SW 1271 (cell line): Measurements from ENCODE around the gene CCDC92.
"Not testable (repeated sequence)": the region's sequence is repeated elsewhere in the genome, so short reads cannot be mapped to it uniquely, and the experiment has no call there.

Experiments used
- DNase-seq, 2 experiments: peaks; one replicate each; lab custom pipeline; 2025; lab: John Stamatoyannopoulos, UW

The CCDC92 gene

GRCh38 chr12:123949770-123950165 is 22.9 kb downstream of the CCDC92 start:
- DNase-seq: no peak

DNA sequence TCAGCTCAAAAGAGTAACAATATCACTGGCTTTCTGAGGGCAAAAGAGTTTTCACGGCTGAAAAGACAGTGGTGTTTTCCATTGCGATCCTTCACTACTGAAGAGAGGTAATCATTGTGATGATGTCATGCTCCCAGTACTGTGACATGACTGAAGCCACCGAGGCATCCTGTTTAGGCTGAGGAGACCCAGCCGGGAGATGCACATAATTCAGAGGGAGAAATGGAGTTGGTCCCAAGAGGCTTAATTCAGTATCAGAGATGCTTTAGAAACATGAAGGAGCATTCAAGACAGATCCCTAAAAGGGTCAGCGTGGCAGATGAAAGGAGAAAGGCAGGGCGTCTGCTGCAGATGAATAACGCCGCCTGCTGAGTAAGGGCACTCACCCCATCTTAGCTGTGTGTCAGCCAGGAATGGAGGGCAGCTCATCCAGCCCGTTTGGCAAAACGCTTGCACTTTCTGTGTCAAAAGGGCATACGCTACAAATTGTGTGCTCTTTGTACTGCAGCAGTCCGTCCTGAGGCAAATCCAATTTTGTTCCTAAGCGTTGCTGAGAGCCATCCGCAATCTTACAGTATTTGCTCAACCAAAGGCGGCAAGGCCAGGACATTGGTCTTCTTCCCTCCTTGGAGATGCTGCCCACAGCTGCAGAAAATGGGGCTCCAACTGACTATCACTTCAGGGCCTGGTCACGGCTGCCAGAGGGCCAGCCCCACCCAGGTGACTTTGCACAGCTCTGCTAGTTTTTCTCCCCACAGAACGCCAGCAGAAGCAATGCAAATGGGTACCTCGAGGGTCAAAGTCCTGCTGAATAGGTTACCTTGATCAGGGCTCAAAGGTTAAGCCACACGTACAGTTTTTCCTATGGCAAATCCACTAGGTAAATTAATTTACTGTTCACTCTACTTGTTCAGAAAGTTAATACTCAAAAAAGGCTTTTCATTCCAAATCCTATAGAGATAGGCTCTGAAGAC is 23.5 kb downstream of the CCDC92 start:
- DNase-seq: no peak

GRCh38 chr12:123948401-123948795 is 24.2 kb downstream of the CCDC92 start:
- no peak for DNase-seq

DNA sequence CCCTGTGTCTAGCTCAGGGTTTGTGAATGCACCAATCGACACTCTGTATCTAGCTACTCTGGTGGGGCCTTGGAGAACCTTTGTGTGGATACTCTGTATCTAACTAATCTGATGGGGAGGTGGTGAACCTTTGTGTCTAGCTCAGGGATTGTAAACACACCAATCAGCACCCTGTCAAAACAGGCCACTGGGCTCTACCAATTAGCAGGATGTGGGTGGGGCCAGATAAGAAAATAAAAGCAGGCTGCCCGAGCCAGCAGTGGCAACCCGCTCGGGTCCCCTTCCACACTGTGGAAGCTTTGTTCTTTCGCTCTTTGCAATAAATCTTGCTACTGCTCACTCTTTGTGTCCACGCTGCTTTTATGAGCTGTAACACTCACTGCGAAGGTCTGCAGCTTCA is 25.1 kb downstream of the CCDC92 start:
- DNase-seq: not testable (repeated sequence)

DNA sequence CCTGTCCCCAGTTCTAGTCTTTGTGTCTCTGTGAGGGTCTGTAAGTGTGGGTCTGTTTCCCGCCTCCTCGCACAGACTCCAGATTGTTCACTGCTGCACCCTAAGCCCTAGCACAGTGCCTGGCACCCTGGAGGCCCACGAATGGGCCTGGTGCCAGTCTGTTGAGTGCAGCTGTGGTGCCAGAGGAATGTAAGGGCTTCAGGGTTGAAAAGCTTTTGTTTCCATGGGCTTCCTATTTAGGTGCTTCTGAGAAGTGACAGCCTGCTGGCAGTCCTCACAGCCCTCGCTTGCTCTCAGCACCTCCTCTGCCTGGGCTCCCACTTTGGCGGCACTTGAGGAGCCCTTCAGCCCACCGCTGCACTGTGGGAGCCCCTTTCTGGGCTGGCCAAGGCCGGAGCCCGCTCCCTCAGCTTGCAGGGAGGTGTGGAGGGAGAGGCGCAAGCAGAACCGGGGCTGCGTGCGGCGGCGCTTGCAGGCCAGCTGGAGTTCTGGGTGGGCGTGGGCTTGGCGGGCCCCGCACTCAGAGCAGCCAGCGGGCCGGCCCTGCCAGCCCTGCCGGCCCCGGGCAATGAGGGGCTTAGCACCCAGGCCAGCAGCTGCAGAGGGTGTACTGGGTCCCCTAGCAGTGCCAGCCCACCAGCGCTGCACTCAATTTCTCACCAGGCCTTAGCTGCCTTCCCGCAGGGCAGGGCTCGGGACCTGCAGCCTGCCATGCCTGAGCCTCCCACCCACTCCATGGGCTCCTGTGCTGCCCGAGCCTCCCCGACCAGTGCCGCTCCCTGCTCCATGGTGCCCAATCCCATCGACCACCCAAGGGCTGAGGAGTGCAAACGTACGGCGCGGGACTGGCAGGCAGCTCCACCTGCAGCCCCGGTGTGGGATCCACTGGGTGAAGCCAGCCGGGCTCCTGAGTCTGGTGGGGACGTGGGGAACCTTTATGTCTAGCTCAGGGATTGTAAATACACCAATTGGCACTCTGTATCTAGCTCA is 25.8 kb downstream of the CCDC92 start:
- DNase-seq: not testable (repeated sequence)

DNA sequence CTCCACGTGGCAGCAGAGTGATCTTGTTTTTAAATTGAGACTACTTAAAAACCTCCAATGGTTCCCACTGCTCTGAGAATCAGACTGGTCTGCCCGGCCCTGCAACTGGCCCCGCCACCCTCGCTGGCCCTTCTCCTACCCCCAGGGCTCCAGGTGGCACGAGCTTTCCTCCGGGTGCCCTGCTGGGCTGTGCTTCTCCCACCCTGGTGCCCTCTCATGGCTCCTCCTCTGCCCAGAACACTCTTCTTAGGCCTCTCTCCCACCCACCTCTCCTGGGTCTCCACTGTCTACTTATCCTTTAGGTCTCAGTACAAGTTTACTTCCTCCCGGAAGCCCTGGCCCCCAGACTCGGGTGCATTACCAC is 26.5 kb downstream of the CCDC92 start:
- no peak for DNase-seq

DNA sequence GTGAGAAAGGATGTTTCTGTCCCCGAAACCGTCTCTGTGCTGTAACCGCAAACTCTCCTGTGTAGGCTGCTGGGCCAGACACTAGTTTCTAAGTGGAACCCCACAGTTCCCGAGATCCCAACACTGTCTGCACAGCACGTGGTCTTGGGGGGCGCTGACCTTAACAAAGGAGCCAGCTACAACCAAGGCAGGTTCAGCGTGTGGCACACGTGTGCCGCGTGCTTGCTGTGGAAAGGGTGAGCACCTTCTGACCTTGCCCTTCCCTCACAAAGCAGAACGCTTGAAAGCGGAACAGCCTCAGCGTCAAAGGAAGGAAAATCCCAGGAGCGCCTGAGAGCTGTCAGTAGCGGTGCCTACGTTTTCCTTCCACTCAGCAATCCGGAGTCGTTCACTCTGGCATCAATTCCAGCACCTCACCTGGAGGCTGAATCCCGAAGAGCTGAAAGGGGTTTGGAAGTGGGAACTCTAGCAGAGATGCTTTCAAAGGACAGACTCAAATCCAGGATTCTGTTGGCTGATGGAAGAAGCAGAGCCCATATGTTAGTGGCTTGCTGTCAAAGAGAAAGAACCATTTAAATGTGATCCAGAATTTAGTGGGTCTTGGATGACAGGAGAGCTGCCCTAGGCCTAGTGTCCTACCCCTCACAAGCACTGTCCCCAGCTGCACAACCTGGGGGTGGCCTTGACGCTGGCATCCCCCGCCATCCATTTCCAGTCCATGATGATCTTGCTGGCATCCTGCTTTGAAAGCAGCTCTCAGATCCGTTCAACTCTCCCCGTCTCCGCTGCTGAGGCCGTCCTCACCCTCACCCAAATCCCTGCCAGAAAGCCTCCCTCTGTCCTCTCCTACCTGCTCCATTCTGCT is 27.1 kb downstream of the CCDC92 start:
- no peak for DNase-seq

GRCh38 chr12:123944696-123945095 is 27.9 kb downstream of the CCDC92 start:
- no peak for DNase-seq

DNA sequence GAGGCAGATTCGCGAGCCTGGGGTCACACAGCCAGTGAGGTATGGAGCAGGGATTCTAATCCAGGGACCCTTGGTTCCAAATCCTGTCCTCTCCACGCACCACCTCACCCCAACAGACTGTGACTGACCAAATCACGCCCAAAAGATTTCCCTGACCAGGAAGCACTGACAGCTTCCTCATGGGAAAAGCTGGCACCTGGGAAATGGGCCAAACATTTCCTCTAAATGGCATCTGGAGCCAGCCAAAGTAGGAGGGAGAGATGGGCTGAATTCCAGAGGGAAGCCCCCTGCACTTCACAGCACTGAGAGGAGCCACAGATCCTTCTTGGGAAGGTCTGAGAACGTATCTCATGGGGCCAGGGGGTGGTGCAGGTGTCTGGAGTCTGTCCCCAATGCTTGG is 28.8 kb downstream of the CCDC92 start:
- no peak for DNase-seq

DNA sequence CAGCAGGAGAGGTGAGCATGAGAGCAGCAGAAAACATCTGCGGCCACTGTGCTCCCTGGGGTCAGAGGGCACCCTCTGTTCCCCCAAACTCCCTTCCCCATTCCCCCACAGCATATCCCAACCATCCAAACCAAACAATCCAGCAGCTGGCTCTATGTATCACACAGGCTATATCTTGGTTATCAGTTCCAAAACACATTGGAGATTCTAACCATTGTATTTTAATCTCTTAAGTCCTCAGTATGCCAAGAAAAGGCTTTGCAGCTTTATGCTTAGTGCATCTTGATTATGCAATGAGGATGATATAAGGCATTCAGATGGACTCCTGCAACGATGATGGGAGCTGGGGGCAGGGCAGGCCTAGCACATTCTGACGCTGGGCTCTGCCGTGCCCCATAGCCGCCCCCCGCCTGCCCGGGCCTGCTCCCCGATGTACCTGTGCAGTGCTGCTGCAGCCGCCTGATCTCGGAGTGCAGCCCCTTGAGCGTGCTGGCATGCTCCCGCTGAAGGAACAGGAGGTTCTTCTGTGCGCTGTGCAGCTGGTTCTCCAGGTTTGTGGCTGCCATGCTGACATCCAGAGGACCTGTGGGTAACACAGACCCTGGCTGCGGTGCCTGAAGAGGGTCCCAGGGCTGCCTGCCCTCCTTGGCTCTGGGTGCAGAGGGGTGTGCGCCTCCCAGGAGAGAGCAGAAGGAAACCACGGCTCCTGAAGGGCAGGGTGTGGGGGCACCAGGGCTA is 29.6 kb downstream of the CCDC92 start:
- no peak for DNase-seq

- no peak for DNase-seq
Observed at GRCh38 chr12:123942238-123942653, 30.4 kb downstream of the CCDC92 start.

DNA sequence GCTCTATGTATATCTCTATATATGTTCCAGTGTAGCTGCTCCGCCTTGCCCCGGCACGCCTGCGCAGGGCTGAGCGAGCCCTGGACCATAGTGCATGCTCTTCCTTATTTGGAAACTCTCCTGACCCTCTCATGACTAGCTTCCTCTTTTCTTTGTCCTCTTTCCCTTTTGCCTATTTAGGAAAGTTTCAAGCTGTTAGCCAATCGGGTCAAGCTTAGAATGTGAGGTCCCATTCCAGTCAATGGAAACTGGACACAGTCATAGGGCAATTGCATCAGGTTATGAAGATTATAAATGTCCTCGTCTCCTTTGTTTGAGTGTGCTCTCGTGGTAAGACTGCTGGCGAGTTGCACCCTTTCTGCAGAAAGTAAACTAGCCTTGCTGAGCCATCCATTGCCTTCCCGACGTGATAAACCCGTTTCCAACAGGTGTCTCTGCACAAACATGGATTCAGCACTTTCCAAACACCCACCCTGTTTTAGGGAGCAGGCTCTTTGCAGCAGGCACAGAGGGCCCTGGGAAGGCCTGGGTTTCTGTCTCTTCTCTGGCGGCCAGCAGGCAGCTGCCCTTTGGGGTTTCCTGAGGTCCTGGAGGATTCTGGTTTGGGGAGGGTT is 30.9 kb downstream of the CCDC92 start:
- DNase-seq: no peak

- DNase-seq: no peak
Observed at GRCh38 chr12:123941000-123941399, 31.6 kb downstream of the CCDC92 start.

DNA sequence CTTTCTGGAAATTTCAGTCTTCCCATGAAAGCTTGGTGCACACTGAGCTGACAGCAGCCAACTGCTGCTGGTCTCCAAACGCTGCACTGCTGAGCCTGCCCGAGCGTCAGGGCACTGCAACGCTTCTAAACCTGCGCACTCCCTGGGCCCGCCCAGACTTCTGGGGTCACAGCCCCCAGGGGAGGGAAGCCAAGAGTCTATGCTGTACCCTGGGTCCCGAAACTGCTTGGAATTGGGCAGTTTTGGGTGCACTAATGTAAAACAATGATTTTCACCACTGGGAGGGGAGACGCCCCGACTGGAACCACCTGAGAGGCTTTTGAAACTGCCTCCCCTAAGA is 32.0 kb downstream of the CCDC92 start:
- DNase-seq: no peak

- DNase-seq: no peak
Observed at GRCh38 chr12:123939716-123940626, 32.7 kb downstream of the CCDC92 start.

GRCh38 chr12:123938679-123939480 is 33.8 kb downstream of the CCDC92 start:
- no peak for DNase-seq

GRCh38 chr12:123937707-123938591 is 34.7 kb downstream of the CCDC92 start:
- DNase-seq: no peak
